CD4-positive, alpha-beta T cell treated with Interferon gamma for 1 hour (primary cell): Measurements from ENCODE around the gene SPTBN5.

ENCODE experiments used
- DNase-seq: peaks from one replicate; pipeline ENCODE4 v3.0.0-alpha.2; 2020

The SPTBN5 gene

GRCh38 chr15:41861736-41862356, 32.0 kb downstream of the SPTBN5 start:
- no peak for DNase-seq

GRCh38 chr15:41860049-41860828, 33.6 kb downstream of the SPTBN5 start:
- DNase-seq = peak; percentile 16

- DNase-seq = no peak
Measured at GRCh38 chr15:41858756-41859155, 35.1 kb downstream of the SPTBN5 start.

GRCh38 chr15:41857316-41857715, 36.5 kb downstream of the SPTBN5 start:
- no peak for DNase-seq

- DNase-seq = no peak
Measured at GRCh38 chr15:41856716-41857115, 37.1 kb downstream of the SPTBN5 start.

- DNase-seq = no peak
Measured at GRCh38 chr15:41856262-41856661, 37.6 kb downstream of the SPTBN5 start.

- no peak for DNase-seq
Measured at GRCh38 chr15:41855261-41855961, 38.4 kb downstream of the SPTBN5 start.

GRCh38 chr15:41854443-41854842, 39.4 kb downstream of the SPTBN5 start:
- DNase-seq = no peak

- no peak for DNase-seq
Measured at GRCh38 chr15:41853831-41854230, 40.0 kb downstream of the SPTBN5 start.

GRCh38 chr15:41852736-41853590, 40.9 kb downstream of the SPTBN5 start:
- no peak for DNase-seq

- DNase-seq = no peak
Measured at GRCh38 chr15:41851755-41852370, 42.0 kb downstream of the SPTBN5 start.

GRCh38 chr15:41851167-41851523, 42.7 kb downstream of the SPTBN5 start:
- DNase-seq = no peak

- no peak for DNase-seq
Measured at GRCh38 chr15:41850482-41851166, 43.2 kb downstream of the SPTBN5 start.

GRCh38 chr15:41849861-41850260, 44.0 kb downstream of the SPTBN5 start:
- no peak for DNase-seq

- DNase-seq = no peak
Measured at GRCh38 chr15:41849204-41849603, 44.6 kb downstream of the SPTBN5 start.

- DNase-seq = no peak
Measured at GRCh38 chr15:41848631-41849030, 45.2 kb downstream of the SPTBN5 start.

- no peak for DNase-seq
Measured at GRCh38 chr15:41847981-41848380, 45.9 kb downstream of the SPTBN5 start.

- DNase-seq = no peak
Measured at GRCh38 chr15:41847206-41847605, 46.6 kb downstream of the SPTBN5 start.

- DNase-seq = no peak
Measured at GRCh38 chr15:41844814-41845213, 49.0 kb downstream of the SPTBN5 start.

- no peak for DNase-seq
Measured at GRCh38 chr15:41843571-41843970, 50.3 kb downstream of the SPTBN5 start.

- DNase-seq = no peak
Measured at GRCh38 chr15:41842229-41842628, 51.6 kb downstream of the SPTBN5 start.

GRCh38 chr15:41841131-41841530, 52.7 kb downstream of the SPTBN5 start:
- no peak for DNase-seq
